GM18867 (cell line): Measurements from ENCODE around the gene ANKRD13B.

Source experiments
- ATAC-seq: cut with Tn5 transposase; IDR thresholded peaks from one replicate; pipeline ENCODE4 v1.9.1; 2021; ENCODE audit warnings: mild to moderate bottlenecking, moderate library complexity; ENCODE audit not compliant: unreplicated experiment

Gene ANKRD13B

DNA sequence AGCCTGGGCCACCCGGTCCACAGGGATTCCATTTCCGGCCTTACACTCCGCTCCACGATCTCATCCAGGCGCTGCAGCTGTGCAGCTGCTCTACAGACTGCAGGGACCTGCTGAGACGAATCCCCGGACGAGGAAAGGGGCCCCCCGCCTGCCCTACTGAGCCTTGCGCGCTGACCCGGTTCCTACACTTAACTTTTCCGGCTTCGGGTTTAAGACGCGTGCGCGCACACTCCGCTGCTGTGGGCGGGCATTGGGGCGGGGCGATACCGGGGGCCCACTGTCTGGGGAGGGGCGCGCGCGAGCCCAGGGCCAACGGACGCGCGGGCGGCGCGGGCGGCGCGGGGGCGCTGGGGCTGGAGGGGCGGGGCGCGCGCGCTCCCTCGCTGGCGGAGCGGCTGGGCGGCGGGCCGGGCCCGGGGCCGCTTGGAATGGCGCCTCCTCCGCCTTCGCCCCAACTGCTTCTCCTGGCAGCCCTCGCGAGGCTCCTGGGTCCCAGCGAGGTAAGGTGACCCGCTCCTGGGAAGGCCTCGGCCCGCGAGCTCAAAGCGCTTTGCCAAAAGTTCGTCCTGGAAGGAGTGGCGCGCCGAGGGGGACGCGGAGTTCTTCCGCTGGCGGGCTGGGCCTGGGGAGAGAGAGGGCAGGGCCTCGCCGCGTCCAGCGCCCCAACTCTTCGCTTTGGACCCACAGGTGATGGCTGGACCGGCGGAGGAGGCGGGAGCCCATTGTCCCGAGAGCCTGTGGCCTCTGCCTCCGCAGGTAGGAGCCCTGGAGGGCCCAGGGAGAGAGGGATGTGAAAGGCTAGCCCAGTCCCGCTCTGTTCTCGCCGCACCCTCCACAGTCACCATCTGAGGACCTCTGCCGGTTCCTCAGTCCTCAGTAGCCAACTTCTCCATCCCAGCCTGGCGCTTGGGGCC is 24.3 kb upstream of the ANKRD13B start, which contains the start of gene TP53I13:
TSS of gene TP53I13 (plus strand) at position 371 of the 914 bp plus-strand sequence. CDS start at position 429, 58 bp downstream.
- ATAC-seq = peak; percentile 32

DNA sequence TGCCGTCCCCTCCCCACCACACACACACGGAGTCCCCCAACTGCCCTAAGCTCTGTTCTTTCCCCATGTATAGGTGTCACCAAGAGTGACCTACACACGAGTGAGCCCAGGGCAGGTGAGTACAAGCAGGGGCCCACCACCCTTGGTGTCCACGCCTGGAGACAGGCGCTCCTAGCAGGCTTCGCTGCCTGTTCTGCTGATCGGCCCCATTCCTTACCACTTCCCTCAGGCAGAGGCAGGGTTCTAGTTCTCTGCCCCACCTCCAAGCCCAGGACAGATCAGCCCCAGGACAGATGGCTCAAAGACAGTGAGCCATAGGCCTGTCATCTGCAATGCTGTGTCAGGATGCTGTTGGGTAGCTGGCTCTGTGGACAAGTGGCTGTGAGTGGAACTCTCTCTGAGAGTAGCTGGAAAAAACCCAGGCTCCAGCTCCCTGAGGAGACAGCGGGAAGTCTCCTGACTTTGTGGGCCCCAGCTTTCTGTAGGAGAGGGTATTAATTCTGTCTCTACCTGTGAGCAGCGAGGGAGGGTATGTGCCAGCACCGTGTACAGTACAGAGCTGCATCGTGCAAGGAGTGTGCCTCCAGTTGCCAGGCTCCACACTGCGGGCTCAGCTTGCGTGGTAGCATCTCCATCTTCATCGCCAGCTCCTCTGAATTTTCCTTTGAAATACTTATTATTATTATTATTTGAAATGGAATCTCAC is 23.5 kb upstream of the ANKRD13B start:
- ATAC-seq = no peak

DNA sequence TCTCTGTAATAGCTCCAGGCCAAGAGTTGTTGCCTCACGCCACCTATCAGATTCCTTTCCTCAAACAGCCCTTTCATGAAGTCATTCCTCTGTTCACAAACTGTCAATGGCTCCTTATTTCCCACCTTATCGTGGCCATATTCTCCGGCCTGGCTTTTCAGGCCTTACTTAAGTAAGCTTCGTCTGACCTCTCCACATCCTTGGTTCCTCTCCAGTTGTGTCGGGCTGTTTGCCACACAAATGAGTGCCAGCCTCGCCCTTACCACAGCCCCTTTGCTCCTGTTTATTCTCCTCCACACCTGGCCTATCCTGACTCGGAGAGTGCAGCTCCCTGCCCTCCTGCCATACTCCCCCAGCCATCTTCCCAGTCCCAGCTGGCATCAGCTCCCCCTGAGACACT is 22.4 kb upstream of the ANKRD13B start:
- no peak for ATAC-seq

DNA sequence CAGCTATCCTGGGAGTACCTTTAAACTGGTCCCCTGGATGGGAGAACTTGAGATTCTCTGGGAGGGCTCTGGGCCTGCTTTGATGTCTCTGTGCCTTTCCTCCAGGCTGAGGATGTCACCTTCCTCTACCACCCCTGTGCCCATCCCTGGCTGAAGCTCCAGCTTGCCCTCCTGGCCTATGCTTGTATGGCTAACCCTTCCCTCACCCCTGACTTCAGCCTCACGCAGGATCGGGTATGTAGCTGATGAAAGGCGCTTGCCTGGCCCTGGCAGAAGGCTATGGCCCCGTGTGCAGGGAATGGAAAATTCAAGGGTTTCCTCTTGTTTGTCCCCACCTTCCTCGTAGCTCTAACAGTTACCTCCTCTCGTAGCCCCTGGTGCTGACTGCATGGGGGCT is 21.4 kb upstream of the ANKRD13B start:
- no peak for ATAC-seq

DNA sequence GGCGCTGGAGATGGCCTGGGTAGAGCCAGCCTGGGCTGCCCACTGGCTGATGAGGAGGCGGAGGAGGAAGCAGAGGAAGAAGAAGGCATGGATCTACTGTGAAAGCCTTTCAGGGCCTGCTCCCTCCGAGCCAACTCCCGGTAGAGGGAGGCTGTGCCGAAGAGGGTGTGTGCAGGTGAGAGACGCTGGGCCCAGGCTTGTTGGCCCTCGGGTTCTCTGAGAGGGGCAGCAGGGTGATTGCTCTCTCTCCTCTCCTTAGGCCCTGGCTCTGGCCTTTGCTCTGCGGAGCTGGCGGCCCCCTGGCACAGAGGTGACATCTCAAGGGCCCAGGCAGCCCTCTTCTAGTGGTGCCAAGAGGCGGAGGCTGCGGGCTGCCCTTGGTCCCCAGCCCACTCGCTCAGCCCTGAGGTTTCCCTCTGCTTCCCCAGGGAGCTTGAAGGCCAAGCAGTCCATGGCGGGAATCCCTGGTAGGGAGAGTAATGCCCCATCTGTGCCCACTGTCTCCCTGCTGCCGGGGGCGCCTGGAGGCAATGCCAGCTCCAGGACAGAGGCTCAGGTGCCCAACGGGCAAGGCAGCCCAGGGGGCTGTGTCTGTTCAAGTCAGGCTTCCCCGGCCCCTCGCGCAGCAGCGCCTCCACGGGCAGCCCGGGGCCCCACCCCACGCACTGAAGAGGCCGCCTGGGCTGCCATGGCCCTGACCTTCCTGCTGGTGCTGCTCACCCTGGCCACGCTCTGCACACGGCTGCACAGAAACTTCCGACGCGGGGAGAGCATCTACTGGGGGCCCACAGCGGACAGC is 20.9 kb upstream of the ANKRD13B start:
- no peak for ATAC-seq

DNA sequence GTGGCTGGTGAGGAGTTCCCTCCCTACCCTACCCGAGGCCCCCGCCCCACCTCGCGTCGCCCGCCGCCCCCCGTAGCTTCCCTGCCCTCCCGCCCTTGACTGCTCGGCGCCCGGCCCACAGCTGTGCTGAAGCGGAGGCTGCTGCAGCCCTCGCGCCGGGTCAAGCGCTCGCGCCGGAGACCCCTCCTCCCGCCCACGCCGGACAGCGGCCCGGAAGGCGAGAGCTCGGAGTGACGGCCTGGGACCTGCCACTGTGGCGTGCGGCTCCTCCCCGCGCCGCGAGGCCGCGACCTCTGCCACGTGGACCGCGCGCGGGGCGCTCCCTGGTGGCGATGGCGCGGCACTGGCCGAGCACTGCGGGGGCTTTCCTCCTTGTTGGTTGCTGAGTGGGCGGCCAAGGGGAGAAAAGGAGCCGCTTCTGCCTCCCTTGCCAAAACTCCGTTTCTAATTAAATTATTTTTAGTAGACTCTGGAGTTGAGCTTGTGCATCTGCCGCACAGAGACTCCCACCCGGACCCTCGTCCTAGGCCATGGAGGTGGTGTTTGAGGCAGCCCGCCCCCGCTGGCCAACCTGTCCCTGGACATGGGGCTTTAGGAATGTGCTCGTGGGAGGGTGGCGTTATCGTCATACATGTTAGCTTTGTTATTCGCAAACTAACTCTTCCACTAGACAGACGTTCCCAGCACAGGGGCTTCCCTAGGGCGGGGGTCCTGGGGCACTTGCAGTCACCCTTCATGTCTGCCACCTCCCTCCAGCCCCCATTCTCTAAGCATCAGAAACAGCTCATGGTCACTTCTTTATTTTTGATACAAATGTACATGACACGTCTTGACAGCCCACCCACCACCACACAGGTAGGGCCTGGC is 20.0 kb upstream of the ANKRD13B start:
- ATAC-seq = no peak

DNA sequence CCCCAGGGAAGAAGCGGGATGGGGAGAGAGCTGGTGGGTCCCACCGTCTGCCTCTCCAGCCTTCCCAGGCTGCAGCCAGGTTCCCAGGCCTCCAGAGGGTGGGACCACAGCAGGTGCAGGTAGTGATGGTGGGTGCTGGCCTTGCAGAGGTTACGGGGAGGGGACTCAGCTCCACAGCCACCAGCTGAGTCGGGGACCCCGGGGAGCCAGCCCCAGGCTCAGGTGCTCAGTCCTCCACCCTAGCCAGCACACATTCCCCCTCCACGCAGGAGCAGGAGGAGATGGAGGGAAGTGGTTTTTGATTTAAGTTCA is 19.4 kb upstream of the ANKRD13B start:
- ATAC-seq = no peak

DNA sequence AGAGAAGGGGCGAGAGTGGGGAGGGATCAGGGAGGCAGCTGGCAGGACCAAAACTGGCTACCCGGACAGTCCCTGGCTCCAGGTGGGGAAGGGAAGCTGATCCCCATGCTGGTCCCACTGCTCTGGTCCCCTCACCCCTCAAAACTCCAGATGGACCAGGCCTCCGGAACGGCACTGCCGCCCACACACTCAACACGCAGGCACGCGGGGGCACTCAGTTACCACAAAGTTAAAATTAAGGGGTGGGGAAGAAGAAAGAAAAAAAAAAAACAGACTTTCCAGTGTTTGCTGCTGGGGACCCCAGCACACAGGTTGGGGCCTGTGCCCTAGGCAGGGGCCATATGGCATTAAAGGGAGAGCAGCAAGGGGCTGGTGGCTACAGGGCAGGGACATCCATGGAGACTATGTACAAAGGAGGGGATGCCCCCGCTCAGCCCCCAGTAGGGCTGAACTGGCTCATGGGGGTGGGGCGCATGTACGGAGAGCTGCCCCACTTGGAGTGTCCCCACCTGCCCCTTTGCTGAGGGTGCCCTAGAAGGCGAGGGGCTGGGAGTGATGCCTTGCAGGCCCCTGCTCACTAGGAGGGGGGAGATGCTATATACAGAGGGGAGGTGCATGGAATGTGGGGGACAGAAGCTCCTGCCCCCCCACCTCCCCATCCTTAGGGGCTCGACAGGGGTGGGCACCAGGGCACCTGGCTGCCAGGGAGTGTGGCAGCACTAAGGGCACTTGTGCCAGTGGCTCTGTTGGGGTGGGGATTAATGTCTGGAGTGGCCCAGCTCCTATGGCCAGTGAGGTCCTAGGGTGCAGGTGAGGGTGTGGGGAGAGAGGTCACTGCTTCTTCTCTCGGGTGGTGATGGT is 18.8 kb upstream of the ANKRD13B start:
- ATAC-seq = no peak

DNA sequence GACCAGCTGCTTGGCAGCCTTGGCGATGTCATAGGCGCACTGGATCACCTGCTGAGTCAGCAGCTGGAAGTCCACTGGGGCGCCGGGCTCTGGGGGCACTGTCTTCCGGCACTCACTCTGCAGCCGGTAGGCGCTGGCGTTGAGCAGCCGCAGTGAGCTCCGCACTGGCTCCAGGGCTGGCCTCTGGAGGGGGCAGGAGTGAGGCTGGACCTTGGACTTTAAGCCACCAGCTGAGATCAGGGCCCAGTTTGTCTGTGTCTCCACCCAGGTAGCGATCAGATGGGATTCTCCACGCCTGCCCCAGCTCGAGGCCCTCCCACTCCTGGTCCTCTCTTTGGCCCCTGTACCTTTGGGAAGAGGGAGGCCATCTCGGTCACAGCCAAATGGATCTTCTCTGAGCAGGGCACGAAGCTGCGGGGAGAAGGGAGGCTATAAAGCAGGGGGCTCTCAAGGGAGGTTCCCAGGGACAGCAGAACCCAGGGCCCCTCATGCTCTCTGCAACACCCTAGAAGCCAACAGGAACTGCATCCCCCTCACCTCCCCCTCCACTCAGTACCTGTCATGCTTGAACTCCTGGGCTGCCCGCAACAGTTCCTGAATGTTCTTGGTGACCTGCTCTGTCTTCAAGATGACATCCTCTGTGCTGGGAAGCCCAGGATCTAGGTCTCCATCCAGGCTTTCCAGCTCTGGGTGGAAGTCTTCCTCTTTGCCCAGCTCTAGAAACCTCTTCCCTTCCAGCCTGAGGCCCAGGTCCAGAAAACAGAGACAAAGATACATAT is 18.0 kb upstream of the ANKRD13B start:
- ATAC-seq = no peak

DNA sequence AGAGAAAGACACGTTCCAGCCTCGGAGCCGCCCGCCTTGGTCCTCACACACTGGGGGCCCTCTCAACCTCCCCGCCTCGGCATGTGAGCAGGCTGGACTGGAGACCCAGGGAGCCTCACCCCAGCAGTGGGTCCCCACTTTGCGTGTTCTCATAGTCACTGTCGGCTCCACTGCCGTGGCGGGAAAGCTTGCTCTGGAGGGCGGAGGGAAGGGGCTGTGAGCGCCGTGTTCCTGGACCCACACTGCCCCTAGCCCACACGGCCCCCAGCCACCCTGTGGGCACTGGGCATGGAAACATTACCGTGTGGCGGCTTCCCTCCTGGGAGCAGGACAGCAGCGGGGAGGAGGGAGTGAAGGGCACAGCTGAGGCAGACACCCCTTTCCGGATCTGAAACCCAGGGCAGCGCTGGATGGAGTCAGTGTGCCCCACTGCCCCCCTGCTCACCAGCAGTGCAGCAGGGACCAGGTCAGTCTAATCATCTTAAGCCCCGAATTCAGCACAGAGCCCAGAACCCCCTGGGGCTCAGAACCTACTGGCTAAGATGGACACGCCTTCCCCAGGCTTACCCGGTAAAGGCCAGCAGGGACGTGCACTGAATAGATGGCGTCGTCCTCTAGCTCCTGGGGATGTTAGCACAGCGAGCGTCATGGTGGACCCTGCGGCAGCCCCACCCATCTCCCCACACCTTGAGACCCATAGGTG is 17.3 kb upstream of the ANKRD13B start:
- no peak for ATAC-seq

DNA sequence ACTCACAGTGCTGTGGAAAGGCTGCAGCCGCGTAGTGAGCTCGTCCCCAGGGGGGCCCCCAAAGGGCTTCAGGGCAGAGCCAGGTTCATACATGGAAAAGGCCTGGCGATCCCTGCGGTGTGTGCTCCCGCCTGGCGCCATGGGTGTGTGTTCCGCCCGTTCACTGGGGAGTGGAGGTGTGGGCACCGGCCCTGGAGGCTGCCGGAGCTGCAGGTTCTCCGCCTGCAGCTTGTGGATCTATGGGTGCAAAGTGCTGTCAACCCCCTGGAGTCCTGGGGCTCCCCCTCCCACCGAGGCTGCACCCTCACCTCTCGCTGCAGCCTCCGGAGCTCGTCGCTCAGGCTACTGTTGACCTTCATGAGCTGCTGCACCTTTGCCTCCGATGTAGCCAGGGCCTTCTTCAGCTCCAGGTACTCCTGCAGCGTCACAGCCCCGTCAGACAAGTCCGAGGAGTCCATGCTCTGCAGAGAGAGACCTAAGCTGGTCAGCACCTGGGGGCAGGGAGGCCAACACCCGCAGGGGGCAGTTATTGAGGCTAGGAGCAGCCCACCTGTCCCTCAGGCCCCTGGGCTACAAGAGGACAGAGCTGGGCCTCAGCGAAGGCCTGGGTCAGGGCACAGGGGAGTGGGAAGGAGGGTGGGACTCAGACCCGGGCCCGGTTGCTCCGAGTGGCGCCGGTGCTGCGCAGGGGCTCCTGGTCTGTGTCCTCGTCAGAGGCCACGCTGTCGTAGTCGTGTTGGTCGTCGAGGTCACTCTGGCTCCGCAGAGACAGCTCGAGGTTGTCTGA is 16.5 kb upstream of the ANKRD13B start:
- no peak for ATAC-seq

DNA sequence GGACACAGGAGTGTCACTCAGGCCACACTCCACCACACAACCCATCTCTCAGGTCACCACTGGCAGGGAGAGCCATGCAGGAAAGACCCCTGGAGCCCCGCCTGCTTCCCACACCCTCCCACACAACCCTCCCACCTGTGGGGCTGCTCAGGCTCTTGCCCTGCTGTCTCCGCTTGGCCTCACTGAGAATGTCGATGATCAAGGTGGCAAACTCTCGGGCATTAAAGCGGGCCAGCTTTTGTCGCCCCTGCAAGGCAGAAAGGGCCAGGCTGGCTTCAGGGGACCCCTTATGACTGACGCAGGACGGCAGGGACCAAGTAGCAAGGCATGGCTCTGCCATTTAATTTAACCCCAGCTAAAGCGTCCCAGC is 15.9 kb upstream of the ANKRD13B start:
- no peak for ATAC-seq

DNA sequence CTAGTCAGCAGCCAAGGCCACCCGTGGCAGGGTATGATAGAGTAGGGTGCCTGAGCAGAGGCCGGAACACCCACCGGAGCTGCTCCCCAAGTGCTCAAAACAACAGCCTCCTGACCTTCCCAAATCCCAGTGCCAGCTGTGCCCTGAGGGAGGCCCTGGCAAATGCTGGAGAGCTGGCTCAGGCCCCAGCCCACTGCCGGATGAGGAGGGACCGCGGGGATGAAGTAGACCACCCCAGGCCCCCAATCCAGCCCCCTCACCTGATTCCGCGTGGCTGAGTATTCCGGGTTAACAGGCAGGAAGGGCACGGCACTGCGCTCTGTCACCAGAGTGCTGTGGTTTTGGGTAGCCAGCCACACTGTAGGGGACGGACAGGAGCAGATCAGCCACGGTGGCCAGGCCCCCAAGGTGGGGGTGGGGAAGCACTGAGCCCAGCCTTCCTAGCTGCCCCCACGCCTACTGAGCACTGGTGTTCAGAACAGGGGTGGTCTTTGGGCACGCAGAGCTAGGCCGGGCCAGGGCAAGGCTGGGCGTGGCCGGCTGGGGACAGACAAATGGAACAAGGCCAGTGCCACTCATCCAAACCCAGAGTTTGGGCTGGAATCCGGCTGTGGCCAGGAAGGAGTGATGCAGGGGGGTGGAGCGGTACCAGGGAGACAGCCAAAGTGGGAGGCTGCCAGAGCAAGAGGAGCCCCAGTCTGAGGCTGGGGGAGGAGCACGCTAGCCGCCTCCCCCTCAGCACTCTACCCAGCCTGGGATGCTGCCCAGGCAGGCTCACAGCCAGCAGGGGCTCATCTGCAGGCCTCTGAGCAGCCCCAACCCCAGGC is 15.3 kb upstream of the ANKRD13B start:
- ATAC-seq = no peak

DNA sequence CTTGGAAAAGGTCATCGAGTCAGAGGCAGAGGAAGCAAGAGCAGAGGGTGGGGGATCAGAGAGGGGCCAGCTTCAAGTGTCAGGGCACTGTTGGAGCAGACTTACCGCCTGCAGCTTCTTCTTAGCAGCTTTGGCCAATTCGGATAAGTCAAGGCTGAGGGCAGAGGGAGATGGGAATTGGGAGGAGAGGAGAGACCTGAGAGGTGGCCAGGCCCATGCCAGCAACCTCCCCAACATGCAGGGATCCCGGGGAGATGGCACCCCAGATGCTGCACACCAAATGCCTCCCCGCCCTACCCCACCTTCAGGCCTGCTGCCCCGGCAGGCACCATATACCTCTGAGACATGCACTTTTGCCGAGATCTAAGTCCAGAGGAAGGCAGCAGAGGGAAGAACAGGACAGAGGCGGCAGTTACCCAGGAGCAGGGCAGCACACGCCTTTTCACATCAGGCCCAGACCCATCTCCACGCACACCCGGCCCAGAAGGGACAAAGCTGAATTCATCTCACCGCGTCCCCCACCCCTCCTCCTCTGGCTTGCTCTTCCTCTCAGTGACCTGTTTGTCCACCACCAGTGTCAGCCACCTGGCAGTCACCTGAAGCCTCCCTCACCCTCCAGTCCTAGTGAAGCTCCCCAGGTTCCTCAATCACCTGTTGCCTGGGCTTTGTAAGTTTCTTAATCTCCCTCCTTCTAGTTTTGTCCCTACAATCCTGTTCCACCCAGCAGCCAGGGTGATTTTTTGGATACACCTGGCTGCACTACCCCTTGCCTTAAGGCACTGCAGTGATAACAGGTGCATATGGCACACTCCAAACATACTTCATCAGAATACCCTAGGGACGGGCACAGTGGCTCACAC is 14.1 kb upstream of the ANKRD13B start:
- ATAC-seq = no peak

DNA sequence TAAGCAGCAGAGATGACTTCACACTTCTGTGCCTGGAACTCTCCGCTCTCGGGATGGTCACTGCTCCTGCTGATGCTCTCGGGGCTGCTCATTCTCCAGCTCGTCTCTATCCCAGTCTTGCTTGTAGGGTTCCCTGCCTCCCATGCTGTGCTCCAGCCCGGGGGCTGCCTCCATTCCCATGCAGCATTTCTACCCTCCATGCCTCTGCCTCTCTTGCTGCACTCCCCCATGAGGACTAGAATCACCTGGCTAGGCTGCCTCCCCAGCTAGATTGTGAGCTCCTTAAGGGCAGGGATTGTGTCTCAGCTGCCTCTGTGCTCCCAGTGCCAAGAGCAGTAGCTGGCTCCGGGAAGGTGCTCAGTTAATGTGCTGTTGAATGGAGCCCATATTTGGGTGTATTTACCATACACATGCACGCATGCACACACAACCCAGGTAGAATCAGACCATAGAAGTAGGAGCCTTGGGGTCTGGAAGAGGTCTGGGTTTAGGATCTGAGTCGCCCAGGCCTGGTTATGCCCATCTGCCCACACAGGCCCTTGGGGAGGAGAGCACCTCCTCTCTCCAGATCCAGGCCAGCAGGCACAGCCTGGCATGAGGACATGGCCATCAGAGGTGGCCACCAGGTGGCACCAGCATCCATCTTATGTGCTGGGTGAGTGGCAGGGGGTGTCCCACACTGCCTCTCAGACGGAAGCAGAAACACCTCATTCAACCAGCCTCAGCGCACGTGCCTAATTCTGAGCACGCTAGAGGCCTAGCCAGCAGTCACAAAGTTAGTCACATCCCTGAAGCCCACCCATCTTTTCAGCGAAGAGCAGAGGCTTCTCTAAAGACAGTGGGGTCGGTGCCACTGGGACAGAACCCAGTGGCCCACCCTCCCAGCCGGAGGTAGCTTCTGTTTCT is 12.8 kb upstream of the ANKRD13B start:
- peak; percentile 67 for ATAC-seq
